Erythroblast (primary cell): Measurements from ENCODE around the gene BARHL2.

Experiments used
- DNase-seq, 2 experiments: peaks; one replicate each; lab custom pipeline; 2025; lab: John Stamatoyannopoulos, UW
- GATA1 ChIP-seq: IDR thresholded peaks from 2 replicates; pipeline ENCODE4 v1.6.1; 2011; ENCODE audit warnings: low read depth, mild to moderate bottlenecking, control low read depth, low read length, moderate library complexity
- POLR2A ChIP-seq: IDR thresholded peaks from 2 replicates; pipeline ENCODE4 v1.6.1; 2011; ENCODE audit warnings: mild to moderate bottlenecking, low read length

The BARHL2 gene

GRCh38 chr1:90712153-90712856, 4.8 kb downstream of the BARHL2 start:
- TF ChIP-seq POLR2A (no peak), GATA1 (no peak)
- no peak for DNase-seq

- TF ChIP-seq GATA1 (no peak), POLR2A (no peak)
- no peak for DNase-seq
Observed at GRCh38 chr1:90711696-90712095, 5.4 kb downstream of the BARHL2 start.

- DNase-seq = no peak
- TF ChIP-seq GATA1 = no peak
- no peak for TF ChIP-seq POLR2A
Observed at GRCh38 chr1:90710579-90711536, 6.2 kb downstream of the BARHL2 start.

GRCh38 chr1:90709535-90709934, 7.6 kb downstream of the BARHL2 start:
- DNase-seq = no peak
- TF ChIP-seq GATA1 (no peak), POLR2A (no peak)

- DNase-seq = no peak
- TF ChIP-seq GATA1 = no peak
- TF ChIP-seq POLR2A = no peak
Observed at GRCh38 chr1:90708826-90709225, 8.3 kb downstream of the BARHL2 start.

- no peak for TF ChIP-seq POLR2A
- no peak for TF ChIP-seq GATA1
- no peak for DNase-seq
Observed at GRCh38 chr1:90708236-90708786, 8.8 kb downstream of the BARHL2 start.

GRCh38 chr1:90707363-90707710, 9.8 kb downstream of the BARHL2 start:
- no peak for TF ChIP-seq GATA1
- no peak for TF ChIP-seq POLR2A
- DNase-seq = no peak

- DNase-seq = no peak
- TF ChIP-seq POLR2A (no peak), GATA1 (no peak)
Observed at GRCh38 chr1:90706437-90707362, 10.4 kb downstream of the BARHL2 start.

GRCh38 chr1:90705956-90706355, 11.1 kb downstream of the BARHL2 start:
- TF ChIP-seq POLR2A (no peak), GATA1 (no peak)
- no peak for DNase-seq

GRCh38 chr1:90704817-90705216, 12.3 kb downstream of the BARHL2 start:
- DNase-seq = no peak
- TF ChIP-seq GATA1 (no peak), POLR2A (no peak)

- TF ChIP-seq POLR2A (no peak), GATA1 (no peak)
Observed at GRCh38 chr1:90694846-90695245, 22.3 kb downstream of the BARHL2 start.

GRCh38 chr1:90687747-90688146, 29.4 kb downstream of the BARHL2 start:
- DNase-seq = no peak
- TF ChIP-seq GATA1 (no peak), POLR2A (no peak)

More at GRCh38 chr1:90694846-90695245, 22.3 kb downstream of the BARHL2 start:
- DNase-seq = no peak
